GM20431 (cell line): ENCODE data around the gene TFF1.

Experiments used
- in situ Hi-C: fragments of 300-500 bp; cut with MseI, MboI; formaldehyde crosslinking; loops from one replicate; pipeline ENCODE4 v1.15.0; 2020; ENCODE audit warnings: low sequenced_read_pairs; ENCODE audit not compliant: unreplicated experiment

Gene TFF1

DNA sequence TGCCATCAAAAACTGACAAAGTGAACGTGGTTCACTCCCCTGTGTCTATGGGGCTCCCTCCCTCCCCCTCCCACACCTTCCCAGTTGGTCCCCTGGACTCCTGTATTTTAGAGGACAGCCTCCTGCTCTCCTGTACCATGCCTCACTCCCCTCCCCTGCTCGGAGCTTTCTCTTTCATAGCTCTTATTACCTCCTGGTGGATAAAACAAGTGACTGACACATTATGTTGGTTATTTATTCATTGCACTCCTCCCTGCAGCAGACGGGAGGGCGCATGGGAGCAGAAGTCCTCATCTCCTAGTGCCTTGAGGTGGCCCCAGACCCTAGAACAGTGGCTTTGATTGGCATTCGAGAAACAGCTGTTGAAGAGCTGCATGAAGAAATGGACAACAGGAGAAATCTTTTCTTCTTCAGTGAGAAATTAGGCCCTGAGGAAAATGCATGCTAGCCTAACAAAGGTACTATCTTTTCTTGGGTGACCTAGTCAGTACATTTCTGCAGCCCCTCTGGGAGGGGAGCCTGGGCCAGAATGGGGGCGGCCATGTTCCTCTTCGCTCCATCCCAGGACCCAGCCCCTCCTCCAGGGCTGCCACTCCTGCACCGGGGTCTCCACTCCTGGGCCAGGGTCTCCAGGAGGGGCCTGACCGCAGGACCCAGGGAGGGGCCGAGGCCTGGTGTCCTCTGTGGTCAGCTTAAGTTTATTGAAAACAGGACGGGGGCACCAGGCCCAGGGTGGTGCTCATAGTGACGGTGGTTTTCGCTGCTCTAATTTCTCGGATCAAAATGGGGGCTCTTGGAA is 1.2 kb upstream of the TFF1 start:
- in situ Hi-C loops, result no loop called here

DNA sequence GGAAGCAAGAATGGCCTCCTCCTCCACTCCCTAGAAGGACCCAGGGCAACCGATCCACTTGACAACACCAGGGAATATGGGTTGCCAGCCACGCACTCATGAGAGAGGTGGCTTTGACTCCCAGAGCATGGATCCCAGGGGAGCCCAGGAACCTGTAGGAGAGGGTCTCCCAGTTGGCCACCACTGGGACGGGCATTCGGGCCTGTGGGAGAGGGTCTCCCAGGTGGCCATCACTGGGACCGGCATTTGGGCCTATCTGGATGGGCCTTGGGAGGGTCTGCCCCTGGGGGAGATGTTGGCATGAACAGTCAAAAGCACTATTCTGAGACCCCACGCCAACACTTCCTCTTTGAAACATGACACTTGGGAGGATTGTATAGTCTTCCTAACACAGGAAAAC is 565 bp downstream of the TFF1 start:
- in situ Hi-C loops, result no loop called here

DNA sequence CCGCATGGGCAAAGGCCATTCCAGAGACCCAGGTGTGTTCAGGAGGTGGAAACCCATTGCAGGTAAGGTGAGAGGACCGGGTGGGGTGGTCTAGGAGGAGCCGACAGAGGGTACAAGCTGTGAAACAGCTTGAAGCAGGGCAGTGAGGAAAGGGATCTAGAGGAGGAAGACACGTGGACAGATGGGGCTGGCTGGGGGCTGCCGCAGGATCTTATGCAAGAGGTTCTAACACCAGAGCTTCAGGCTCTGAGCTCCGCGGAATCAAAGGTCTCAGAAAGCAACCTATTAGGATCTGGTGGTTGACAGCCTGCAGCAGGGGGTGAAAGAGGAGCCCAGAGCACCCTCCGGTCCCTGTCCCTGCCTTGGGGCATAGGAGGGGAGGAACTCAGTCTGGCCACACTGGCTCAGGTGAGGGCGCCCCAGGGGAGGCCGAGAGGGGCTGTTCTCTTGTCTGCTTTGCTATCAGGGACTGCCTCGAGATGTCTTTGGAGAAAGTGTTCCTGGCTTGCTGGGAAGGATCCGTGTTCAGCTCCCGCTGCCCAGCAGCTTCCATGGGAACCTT is 1.9 kb downstream of the TFF1 start:
- in situ Hi-C loops, result no loop called here

DNA sequence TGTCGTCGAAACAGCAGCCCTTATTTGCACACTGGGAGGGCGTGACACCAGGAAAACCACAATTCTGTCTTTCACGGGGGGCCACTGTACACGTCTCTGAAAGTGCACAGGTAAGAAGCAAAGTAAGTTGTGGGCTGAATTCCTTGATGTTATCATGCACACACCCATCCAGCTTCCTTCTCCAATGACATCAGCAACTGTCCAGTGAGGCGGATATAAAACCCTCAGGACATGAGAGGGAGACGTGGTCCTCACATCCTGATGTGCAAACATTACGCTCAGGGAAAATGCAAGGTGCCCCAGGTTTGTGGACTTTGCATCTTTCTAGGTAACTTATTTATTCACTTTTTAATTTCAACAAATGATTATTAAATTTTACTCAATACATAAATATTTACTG is 3.0 kb downstream of the TFF1 start:
- in situ Hi-C loops, result no loop called here

DNA sequence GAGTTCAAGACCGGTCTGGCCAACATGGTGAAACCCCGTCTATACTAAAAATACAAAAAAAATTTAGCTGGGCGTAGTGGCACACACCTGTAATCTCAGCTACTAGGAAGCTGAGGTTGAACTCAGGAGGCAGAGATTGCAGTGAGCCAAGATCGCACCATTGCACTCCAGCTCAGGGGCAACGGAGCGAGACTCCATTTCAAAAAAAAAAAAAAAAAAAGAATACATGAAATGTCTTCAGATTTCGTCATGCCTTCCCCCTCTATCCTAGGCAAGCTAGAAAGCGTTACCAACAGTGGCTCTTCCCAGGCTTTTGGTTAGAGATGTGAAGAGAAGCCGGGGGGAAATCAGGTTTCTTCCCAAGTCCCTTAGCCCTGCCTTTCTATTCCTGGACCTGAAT is 3.6 kb downstream of the TFF1 start:
- in situ Hi-C loops, result no loop called here

DNA sequence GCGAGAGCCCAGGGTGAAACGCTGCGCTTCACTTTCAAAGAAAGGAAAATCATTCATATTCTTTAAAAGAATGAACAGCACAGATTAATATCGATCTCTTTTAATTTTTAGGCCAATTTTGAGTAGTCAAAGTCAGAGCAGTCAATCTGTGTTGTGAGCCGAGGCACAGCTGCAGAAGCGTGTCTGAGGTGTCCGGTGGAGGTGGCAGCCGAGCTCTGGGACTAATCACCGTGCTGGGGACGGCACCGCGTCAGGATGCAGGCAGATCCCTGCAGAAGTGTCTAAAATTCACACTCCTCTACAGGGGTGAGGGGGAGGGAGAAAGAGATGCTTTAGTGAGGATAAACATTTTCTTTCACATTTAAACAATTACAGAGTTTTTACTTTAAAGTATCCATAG is 4.1 kb downstream of the TFF1 start:
- in situ Hi-C loops, result no loop called here

DNA sequence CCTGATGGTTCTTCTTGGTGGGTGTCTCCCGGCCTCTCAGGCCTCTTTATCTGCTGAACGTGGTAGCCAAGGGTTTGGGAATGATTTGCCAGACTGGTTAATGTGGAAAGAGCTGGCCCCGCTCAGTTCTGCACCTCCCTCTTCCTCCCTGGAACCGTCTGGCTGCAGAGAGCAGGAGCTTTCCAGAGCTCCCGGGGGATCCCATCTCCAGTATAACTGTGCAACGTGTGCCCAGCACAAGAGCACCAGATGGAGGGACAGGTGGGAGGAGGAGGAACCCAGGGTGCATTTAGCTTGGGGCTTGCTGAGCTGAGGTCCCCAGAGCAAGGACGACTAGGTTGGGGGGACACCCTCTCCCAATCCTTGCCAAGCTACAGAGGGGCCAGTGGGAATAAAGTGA is 5.0 kb downstream of the TFF1 start:
- in situ Hi-C loops, result no loop called here

DNA sequence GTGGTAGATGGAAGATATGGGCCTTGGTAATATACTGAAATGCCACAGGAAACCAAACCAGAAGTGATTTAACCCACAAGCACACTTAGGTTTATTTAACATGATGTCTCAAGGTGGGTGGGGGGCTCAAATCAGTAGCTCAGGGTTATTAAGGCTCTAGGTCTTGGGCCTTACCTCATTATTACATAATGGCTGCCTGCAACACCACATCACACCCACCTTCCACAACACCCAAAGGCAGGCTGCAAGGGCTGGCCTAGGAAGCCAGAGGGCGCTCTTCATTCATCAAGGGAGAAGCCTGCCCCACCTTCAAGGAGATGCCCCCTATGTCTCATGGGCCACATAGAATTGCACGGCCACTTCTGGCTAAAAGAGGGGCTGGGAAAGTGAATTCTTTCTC is 6.0 kb downstream of the TFF1 start:
- in situ Hi-C loops, result no loop called here

DNA sequence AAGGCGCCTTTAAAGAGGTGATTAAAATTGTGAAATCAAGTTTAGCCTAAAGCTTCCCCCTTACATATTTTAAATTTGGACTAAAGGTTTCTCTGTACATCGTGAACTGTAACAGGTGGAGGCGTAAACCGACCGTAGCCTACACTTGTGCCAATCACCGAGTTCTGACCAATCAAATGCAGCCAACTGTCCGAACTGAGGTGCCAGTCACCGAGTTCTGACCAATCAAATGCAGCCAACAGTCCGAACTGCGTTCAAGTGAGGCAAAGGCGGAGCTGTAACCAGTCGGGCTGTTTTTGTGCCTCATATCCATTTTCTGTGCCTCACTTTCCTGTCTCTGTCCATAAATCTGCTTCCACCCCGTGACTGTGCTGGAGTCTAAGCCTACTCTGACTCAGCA is 7.4 kb downstream of the TFF1 start:
- in situ Hi-C loops, result no loop called here

DNA sequence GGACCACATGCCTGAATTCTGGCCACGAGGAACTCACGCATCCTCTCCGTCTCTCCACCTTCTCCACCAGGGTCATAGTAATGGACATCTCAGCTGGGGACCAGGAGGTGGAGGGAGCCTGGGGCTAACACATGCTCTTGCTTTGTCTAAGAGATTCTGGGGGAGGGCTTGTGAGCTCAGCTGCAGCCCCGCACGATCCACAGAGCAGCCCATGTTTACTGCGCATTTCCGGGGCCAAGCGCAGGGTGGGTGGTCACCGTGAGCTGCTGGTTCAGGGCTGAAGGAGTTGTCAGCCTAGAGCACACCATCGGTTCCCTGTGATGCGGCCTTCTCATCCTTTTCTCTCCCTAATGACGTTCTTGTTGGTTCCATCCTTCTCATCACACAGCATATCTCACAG is 8.1 kb downstream of the TFF1 start:
- in situ Hi-C loops, result no loop called here

DNA sequence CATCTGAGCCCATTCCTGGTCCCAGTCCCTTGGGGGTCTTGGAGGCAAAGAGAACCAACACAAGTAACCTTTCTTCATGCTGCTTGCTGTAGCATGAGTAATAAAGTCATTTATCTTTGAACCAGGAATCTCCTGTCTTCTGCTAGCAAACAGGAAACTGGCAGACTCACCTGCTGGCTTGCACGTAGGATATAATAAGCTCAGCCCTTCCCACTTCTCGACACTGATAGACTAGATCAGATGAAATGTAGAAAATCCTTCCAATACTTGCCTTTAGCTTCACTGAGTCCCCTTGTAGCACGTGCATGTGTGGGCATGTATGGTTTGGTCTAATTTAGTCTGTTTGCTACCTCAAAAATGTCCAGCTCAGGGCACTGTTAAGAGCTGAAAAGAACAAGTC is 9.0 kb downstream of the TFF1 start:
- in situ Hi-C loops, result no loop called here

DNA sequence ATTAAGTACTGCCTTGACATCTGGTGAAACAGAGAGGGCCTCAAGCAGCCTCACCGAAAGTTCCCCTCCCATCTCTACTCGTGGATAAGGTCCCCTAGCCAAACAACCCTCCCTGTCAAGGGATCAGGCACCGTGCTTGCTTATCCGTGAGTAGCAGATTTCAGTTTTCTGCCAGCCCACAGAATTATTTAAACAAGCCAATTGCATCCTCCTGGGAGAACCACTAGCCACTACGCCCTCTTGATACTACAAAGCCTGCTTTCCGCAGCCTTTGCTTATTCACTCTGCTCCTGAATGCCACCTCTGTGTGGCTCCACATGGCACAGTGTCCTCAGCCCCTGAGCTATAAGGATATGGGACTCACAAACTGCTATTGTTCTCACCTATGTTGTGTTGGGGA is 9.7 kb downstream of the TFF1 start:
- in situ Hi-C loops, result no loop called here

DNA sequence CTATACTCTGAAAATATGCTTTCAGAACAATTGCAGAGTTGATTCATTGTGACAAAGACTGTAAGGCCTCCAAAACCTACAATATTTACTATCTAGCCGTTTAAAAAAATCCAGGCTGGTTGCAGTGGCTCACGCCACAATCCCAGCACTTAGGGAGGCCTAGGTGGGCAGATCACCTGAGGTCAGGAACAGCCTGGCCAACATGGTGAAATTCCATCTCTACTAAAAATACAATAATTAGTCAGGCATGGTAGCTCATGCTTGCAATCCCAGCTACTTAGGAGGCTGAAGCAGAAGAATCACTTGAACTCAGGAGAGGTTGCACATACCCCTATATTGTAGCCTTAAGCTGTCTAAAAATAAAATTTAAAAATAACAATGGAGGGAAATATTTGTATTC is 10.3 kb downstream of the TFF1 start:
- in situ Hi-C loops, result no loop called here

DNA sequence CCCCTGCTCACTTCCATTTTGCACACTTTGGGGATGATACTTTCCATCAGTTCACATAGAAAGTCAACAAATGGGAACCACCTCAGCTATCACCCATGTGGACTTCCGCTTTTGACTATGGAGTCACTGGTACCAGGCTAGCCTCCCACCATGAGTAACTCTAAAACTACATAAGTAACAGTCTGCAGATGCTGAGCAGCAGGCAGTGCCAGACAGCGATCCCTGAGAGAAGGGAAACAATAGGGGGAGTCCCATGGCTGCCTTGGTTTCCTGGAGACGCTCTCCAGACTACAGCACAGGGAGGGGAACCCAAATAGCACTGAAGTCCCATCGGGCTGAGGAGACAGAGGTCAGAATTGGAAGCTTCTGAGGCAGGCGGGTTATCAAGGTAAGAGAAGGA is 12.7 kb downstream of the TFF1 start:
- in situ Hi-C loops, result no loop called here

DNA sequence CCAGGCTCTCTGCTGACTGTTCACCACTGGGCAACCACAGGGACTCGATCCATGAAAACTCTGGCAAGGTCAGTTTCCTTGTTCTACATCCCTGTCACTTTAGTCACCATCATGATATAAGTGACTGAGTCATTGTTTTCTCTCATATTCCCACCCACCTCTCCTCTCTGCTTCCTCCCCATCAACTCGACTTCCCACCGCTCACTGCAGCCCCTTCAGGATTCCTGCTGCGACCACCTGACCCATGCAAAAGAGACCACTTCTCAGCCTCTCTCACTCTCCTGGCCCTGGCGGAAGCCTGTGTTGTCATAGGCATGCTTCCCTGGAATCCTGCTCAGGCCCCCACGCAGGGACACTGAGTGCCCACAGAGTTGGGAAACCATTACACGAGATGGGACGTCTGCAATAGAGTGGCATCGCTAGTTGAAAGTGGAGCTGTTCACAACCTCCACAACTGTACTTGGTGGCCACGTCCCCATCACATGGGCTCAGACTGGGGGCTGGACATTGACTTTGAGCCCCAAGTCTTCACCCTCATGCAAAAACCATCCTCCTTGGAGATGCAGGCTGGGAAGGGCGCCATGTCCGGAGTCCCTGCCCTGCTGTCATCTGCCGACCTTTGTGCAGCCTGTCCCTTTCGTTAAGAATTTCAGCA is 13.8 kb downstream of the TFF1 start:
- in situ Hi-C loops, result no loop called here

DNA sequence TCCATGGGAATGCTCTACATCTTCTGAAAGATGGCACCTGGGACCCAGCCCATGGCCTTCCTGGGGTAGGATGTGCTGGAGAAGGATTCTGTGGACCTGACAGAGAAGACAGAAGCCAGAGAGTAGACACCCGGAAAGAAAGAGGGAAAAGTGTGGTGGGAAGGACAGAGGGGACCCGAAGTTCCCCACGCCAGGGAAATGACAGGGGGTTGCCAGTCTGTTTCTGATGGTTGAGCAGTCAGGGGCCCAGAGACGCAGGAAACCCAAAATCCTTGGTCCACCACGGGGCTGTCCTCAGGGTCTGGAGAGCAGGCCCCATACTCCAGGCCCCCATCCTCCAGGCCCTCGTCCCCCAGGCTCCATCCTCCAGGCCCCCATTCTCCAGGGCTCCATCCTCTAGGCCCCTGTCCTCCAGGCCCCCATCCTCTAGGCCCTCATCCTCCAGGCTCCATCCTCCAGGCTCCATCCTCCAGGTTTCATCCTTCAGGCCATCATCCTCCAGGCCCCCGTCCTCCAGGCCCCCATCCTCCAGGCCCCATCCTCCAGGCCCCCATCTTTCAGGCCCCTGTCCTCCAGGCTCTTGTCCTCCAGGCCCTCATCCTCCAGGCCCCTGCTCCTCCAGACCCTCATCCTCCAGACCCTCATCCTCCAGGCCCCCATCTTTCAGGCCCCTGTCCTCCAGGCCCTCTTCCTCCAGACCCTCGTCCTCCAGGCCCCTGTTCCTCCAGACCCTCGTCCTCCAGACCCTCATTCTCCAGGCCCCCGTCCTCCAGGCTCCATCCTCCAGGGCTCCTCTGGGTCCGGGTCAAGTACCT is 14.5 kb downstream of the TFF1 start:
- in situ Hi-C loops, result no loop called here

DNA sequence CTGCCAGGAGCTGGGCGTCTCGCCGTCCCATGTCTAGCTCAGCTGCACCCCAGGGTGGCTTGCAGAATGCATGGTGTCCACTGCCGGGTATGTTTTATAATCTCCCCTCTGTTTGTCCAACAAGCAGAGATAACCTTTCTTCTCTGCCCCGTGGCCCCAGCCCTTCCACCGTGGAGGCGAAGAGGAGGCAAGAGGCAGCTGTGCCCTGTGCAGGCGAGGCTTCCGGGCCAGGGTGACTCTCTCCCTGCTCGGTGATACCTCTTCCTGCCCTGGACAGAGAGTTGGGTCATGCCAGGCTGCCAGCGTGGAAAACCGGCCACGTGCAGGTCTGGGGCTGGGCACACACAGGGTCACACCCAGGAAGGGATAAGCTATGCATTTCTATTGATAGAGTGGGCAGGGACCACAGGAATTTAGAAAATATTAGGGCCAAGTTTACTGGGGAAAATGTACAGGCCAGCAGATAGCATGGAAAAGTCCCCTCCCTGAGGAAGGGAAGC is 15.4 kb downstream of the TFF1 start, which contains the start of gene TFF2:
Gene TFF2, minus strand, starts transcription at position 68 of the 500 bp plus-strand sequence. Its CDS starts 37 bp downstream, at position 31.
- in situ Hi-C loops, result no loop called here

DNA sequence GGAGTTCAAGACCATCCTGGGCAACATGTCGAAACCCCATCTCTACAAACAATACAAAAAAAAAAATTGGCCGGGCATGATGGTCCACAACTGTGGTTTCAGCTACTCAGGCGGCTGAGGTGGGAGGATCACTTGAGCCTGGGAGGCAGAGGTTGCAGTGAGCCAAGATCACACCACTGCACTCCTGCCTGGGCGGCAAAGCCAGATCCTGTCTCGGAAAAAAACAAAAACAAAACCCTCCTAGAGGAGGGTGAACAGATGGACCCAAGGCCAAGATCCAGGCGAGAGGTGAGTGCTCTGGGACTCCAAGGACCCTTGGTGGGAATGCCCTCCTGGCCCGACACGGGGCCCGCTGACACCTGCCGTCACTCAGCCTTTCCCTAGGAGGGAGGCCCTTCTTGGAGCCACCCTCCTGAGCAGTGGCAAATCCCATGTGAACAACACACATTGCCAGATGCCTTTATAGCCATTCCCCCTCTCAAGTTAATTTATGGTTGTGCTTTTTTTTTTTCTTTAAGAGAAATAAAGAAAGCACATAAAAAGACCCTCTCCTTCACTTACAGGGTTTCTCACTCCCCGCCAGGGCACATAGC is 15.9 kb downstream of the TFF1 start:
- in situ Hi-C loops, result no loop called here

DNA sequence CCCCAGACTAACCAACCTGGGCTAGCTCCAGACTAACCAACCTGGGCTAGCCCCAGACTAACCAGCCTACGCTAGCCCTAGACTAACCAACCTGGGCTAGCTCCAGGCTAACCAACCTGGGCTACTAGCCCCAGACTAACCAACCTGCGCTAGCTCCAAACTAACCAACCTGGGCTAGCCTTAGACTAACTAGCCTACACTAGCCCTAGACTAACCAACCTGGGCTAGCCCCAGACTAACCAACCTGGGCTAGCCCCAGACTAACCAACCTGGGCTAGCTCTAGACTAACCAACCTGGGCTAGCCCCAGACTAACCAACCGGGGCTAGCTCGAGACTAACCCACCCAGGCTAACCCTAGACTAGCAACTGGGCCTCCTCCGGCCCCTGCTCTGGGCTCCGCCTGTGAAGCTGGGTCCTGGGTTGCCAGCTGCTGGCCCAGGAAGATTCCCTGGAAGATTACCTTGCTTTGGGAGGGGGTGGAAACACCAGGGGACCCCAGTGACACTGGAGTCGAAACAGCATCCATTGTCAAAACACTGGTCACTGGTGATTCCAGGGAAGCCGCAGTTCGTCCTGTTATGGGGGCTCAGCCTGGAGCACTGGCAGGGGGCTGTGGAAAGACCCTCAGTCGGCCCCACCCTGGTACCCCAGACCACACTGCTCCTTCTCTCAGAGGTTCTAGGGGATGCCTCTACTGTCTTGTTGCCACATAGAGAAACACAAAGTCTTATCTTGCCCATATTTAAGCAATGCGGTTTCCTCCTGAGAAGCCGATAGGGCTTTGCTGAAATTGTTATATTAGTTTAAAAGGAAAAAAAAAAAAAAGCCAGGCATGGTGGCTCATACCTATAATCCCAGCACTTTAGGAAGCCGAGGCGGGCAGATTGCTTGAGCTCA is 16.7 kb downstream of the TFF1 start:
- in situ Hi-C loops, result no loop called here
